AG09319 (cell line): Measurements from ENCODE around the gene MS4A10.
"Not testable (repeated sequence)": the region's sequence is repeated elsewhere in the genome, so short reads cannot be mapped to it uniquely, and the experiment has no call there.

Source experiments
- DNase-seq: peaks from one replicate; pipeline ENCODE4 v3.0.0-alpha.2; 2010; ENCODE audit warnings: low read depth; ENCODE audit errors: extremely low read depth
- TF ChIP-seq, protein P1 (sequence below): IDR thresholded peaks from 2 replicates; pipeline ENCODE4 v1.5.1; 2011; ENCODE audit warnings: low read depth, mild to moderate bottlenecking, inconsistent platforms, low read length, moderate library complexity

Gene MS4A10

DNA sequence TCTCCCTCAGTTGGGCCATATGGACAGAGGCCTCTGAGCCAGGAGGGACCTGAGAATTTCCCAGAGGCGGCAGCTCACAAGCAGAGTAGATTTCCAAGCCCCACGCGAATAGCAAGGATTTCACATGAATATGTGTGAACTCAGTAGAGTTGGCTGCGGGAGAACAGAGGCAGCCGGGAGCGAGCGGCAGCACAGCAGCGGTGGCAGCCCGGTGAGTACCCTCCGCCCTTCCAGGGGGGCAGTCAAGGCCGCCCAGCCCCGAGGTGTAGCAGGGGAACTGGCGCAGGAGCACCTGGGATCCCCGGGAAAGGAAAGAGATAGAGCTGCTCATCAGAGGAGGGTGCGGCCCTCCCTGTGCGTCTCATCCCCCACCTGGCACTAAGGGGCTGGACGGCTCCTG lies 36.9 kb upstream of the MS4A10 start:
- DNase-seq: no peak
- TF ChIP-seq, protein P1, sequence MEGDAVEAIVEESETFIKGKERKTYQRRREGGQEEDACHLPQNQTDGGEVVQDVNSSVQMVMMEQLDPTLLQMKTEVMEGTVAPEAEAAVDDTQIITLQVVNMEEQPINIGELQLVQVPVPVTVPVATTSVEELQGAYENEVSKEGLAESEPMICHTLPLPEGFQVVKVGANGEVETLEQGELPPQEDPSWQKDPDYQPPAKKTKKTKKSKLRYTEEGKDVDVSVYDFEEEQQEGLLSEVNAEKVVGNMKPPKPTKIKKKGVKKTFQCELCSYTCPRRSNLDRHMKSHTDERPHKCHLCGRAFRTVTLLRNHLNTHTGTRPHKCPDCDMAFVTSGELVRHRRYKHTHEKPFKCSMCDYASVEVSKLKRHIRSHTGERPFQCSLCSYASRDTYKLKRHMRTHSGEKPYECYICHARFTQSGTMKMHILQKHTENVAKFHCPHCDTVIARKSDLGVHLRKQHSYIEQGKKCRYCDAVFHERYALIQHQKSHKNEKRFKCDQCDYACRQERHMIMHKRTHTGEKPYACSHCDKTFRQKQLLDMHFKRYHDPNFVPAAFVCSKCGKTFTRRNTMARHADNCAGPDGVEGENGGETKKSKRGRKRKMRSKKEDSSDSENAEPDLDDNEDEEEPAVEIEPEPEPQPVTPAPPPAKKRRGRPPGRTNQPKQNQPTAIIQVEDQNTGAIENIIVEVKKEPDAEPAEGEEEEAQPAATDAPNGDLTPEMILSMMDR: no peak

DNA sequence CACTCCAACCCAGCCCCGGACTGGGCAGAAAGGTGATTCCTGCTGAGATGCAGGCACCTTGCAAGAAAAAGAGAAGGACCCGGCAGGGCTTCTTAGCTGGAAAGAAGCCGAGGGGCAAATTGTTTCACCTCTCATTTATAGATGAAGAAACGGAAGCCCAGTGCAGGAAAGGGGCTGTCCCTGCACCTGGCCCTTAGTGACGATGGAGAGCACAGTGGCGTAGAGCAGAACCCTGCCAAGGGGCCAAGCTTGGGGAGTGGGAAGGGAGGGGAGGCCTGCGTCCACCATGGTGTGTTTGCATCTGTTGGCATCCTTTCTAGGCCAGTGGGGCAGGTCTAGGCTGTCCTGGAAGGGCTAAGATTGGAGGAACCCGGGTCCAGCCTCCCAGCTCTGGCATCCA lies 36.3 kb upstream of the MS4A10 start:
- no peak for DNase-seq
- TF ChIP-seq, protein P1: no peak

DNA sequence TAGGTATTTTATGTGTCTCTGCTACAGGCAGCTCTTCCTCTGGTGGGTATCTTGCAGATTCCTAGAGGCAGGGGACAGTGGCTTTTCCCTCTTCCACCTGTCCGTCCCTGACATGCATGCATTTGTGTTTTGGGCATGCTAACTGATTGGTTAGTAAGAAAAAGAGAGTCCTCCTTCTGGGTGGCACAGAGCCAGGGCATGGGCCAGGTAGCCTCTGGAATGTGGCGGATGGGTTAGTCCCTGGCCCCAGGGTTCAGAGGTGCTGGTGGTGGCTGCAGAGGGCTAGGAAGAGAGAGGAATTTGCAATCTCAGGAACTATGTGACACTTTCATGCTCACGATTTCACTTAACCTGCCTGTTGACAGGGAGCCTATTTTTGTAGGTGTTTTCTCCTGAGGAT lies 34.2 kb upstream of the MS4A10 start:
- DNase-seq: no peak
- TF ChIP-seq, protein P1: no peak

DNA sequence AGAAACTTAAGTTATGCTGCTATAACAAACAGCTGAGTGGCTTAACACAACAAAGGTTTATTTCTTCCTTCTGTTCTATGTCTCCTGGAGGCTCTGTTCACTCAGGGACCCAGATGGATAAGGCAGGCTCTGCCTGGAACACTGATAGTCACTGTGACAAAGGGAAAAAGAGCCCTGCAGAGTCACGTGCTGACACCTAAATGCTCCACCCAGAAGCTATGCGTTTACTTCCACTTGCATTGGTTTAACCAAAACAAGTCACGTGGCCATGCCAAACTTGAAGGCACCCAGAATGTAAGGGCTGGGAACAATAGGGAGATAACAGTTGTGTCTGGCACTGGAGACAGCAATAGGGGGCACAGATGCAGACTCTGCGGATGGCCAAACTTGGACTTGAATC lies 31.8 kb upstream of the MS4A10 start:
- no peak for DNase-seq
- TF ChIP-seq, protein P1: no peak

DNA sequence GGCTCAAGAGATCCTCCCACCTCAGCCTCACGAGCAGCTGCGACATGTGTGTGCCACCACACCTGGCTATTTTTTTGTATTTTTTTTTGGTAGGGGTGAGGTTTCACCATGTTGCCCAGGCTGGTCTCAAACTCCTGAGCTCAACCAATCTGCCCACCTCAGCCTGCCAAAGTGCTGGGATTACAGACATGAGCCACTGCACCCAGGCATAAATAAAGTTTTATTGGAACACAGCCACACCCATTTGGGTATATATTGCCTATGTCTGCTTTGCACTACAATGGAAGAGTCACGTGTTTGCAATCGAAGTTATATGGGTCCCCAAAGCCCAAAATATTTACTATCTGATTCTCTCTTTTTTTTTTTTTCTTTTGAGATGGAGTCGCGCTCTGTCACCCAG lies 30.2 kb upstream of the MS4A10 start:
- no peak for DNase-seq
- TF ChIP-seq, protein P1: no peak

DNA sequence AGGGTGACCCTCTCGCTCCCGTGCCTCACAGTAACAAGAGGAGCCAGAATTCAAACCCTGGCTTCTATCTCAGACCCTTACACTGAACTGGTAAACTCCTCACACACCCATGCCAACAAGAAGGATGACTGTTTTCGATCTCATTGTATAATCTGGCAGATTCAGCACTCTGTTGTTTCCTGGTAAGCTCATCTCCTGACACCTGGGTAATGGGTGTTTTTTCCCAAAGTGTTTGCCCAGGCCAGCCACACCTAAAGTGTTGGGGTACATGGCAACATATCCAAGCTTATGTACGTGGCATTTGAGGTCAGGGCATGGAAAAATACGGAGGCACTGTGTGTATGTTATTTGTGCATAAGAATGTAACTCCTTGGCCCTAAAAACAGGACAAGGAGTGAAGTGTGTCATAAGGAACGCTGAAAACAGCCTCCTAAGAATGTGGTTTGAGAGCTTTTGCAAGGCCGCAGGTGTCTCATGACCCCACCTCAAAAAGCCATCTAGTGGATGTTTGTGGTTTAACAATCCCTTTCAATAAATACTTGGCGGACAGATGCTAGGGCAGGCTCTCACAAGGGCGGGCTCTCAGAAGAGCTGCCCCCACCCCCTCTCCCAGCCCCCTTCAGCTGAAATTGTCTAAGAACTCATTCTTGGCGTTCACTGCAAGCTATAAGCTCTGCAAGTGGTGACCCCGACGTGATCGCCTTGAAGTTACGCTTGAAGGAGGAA lies 28.7 kb upstream of the MS4A10 start, which contains the start of gene MS4A15:
Gene MS4A15 (plus strand): TSS at position 561 of the 726 bp plus-strand sequence. CDS start 6,867 bp downstream, outside the sequence.
- no peak for DNase-seq
- TF ChIP-seq, protein P1: no peak; the same call in none of the 2 replicates

DNA sequence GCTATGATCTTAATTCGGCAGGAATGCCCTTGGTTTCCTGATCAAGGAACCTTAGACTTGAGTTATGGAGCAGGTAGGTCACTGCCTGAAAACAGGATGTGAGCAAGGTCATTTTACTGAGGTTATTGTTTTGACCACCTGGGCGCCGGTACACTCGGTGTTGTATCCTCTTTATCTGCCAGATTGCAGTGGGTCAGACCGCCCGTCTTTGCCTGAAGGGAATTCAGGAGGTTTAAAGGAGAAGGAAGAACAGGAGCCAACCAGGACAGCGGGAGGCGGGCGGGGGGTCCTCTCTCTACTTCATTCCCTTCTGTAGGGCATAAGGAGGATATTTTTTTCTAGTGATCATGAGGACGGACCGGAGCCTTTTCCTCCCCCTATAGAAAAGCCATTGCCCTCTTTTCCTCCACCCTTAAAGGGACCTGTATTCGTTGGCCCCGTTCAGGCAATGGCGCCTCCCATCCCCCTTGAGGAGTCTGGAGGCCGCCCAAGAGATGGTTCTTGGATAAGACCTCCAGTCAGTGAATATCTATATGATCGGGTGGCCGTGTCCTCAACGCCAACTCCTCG lies 27.8 kb upstream of the MS4A10 start:
- no peak for DNase-seq
- TF ChIP-seq, protein P1: no peak

DNA sequence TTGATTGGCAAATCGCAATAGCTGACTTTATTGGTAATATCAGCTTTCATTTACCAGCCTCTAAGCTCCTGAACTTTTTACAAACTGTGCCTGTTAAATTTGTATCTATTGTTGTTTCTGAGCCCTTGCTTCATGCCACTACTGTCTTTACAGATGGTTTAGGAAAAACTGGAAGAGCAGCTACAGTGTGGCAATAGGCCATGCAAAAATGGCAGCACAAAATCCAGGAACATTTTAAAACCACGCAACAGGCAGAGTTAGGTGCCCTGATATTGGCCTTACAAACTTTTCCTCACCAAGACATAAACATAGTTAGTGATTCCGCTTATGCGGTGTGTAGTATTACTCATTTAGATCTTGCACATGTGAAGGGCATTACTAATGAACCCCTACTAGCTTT lies 26.5 kb upstream of the MS4A10 start:
- DNase-seq: not testable (repeated sequence)

DNA sequence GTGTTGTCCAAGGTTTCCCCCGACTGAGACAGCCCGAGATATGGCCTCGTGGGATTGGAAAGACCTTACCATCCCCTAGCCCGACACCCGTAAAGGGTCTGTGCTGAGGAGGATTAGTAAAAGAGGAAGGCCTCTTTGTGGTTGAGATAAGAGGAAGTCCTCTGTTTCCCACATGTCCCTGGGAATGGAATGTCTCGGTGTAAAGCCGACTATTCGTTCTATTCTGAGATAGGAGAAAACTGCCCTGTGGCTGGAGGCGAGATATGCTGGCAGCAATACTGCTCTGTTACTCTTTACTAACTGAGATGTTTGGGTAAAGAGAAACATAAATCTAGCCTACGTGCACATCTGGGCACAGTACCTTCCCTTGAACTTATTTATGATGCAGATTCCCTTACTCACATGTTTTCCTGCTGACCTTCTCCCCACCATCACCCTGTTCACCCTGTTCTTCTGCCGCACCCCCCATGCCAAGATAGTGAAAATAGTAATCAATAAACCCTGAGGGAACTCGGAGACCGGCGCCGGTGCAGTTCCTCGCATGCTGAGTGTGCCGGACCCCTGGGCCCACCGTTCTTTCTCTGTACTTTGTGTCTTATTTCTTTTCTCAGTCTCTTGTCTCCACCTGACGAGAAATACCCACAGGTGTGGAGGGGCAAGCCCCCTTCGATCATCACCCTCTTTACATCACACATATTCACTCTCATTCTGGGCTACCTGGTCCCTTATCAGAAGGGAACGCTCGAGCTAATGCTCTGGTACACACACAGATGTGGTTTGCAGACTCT lies 25.5 kb upstream of the MS4A10 start:
- DNase-seq: not testable (repeated sequence)
